HG03025 (cell line): ENCODE results near the gene RFNG.

Experiments
- ATAC-seq: cut with Tn5 transposase; IDR thresholded peaks from one replicate; pipeline ENCODE4 v1.9.1; 2021; ENCODE audit warnings: mild to moderate bottlenecking, moderate library complexity; ENCODE audit not compliant: unreplicated experiment, low FRiP score

The RFNG gene

GRCh38 chr17:82060001-82060380 lies 8.4 kb upstream of the RFNG start:
- ATAC-seq, result no peak

- no peak for ATAC-seq
Measured at GRCh38 chr17:82059272-82060000, 7.8 kb upstream of the RFNG start.

GRCh38 chr17:82058855-82059249 lies 7.2 kb upstream of the RFNG start:
- ATAC-seq, result no peak

- no peak for ATAC-seq
Measured at GRCh38 chr17:82058230-82058854, 6.7 kb upstream of the RFNG start.

DNA sequence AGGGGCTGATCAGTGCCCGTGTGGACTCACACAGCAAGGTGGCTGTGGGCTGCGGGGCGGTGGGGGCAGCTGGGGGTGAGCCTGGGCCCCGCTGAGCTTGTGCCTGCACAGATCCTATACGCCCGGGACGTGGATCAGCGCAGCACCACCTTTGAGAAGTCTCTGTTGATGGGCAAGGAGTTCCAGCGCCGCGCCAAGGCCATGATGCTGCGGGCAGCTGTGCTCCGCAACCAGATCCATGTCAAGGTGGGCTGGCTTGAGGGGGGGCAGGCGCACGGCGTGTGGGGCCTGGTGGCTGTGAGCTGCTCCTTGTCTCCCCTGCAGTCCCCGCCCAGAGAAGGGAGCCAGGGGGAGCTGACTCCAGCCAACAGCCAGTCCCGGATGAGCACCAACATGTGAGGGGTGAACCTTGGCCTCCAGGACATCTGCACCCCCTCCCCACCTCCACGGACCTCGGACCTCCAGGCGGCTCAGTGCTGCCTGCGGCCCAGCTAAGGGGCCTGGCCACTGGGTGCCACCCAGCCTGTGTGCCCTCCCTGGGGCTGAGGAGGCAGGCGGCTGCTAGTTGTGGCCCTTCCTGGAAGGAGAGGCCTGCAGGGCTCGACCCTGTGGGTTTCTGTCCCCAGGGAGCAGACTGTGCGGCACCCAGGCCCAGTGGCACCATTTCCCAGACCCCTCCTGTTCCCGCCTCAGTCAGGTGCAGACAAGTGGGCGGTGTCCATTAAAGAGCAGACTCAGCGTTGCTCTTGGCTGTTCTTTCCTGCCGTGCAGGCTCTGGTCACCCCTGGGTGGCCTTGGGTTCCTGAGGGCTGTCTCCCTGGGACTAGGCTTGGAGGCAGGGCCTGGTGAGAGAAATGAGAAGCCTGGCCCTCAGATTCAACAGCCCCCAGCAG lies 5.4 kb upstream of the RFNG start:
- no peak for ATAC-seq

DNA sequence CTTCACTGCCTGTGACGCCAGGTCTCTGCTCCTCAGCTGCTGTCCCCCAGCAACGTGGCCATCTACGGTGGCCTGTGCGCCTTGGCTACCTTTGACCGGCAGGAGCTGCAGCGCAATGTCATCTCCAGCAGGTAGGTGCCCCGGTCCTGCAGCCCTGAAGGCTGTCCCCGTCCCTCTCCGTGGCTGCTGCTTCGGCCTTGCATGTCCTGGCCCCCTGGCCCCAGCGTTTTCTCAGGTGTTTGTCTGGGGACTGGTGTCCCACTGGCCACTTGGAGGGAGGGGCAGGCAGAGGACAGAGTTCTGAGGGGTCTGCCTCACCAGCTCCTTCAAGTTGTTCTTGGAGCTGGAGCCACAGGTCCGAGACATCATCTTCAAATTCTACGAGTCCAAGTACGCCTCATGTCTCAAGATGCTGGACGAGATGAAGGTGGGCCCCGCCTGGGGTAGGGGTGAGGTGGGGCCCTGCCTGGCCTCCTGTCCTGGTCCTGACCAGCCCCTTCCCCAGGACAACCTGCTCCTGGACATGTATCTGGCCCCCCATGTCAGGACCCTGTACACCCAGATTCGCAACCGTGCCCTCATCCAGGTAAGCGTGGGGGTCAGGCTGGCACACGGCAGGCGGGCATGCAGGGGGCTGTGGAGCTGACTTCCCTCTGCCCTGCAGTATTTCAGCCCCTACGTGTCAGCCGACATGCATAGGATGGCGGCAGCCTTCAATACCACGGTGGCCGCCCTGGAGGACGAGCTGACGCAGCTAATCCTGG lies 4.5 kb upstream of the RFNG start:
- ATAC-seq, result no peak

DNA sequence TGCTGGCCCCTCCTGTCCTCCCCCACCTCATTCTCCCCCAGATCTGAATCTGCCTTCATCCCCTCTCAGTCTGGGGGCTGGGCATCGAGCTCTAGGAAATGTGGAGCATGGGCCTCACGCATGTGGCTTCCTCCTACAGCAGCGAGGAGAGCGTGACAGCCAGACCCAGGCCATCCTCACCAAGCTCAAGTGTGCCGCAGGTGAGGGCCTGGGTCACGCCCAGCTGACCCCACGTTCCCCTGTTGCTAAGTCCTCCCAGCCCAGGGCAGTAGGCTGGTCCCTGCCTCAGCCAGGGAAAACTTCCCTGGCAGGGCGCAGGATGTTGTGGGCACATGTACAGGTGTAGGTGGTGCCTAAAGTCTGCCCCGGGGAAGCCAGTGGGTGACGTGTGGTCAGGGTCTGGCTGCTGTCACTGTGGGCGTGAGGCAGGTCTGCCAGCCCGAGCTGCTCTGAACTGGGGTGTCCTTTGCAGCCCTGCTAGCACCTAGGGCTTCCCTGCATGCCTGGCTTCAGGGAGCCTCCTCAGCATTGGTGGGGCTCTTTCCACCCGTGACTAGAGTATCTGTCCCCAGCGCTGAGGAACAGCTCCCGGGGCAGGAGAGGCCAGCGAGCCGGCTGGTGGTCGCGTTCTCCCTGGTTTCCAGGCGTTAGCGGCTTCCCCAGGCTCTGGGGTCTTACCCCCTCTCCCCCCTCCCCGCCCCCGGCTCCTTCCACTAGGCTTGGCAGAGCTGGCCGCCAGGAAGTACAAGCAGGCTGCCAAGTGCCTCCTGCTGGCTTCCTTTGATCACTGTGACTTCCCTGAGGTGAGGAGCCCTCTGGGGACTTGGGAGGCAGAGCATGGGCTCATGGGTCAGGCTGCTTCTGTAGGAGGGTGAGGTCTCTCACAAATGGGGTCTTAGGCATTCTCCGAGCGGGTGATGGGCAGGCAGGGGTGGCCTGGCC lies 3.7 kb upstream of the RFNG start:
- no peak for ATAC-seq

- no peak for ATAC-seq
Measured at GRCh38 chr17:82054351-82055022, 2.9 kb upstream of the RFNG start.

GRCh38 chr17:82053556-82054263 lies 2.1 kb upstream of the RFNG start:
- no peak for ATAC-seq

DNA sequence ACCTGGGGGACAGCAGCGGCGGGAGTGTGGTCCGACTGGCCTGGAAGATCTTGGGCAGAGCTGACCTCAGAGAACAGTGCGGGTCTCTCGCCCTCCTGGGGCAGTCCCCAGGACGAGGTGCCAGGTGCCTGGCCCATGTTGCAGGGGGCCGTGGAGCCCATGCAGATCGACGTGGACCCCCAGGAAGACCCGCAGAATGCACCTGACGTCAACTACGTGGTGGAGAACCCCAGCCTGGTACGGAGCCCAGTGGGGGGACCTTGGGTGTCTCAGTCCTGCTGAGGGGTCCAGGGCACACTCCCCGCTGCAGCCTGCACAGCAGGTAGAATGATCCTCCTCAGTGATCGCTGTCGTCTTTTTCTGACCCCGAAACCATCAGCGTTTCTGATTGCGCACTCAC lies 1.5 kb upstream of the RFNG start:
- ATAC-seq, result no peak

DNA sequence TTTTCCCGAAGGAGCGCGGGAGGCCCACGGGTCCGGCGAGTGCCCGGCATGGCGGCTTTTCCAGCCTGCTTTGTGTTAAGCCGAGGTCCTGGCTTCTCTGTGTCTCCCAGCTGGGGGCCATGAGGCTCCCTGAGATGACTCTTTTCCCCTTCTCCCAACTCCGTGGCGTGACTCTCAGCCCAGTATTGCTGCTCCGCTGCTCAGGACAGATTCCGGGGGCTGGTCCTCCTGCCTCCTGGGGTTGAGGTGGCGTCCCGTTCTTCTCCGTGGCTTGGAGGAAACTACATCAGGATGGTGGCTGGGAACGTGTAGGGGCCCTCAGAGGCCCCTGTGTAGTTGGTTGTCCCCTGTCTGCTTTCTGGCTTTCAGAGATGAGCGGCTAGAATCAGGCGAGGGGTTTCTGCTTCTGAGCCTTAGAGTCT lies 1.0 kb upstream of the RFNG start:
- ATAC-seq, result no peak

GRCh38 chr17:82050761-82051641 lies 610 bp downstream of the RFNG start:
- no peak for ATAC-seq

- no peak for ATAC-seq
Measured at GRCh38 chr17:82050152-82050760, 1.4 kb downstream of the RFNG start.

GRCh38 chr17:82049521-82049971 lies 2.1 kb downstream of the RFNG start:
- ATAC-seq, result no peak

DNA sequence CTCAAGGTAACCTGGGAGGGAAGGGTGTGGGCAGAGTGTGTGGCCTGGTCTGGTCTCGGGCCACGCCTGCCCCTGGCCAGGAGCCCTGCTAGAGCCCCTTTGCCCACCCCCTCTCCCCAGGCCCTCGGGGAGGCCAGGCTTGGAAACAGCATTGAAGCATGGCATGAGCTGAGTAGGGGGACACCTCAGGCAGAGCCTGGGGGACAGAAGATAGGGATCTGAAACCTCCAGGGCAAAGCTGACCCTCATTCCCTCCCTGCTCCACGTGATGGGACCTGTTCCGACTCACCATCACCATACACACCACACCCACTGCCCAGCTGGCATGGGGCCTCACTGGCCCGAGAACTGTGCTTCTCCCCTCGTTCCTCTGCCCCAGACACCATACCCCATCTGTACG lies 2.5 kb downstream of the RFNG start:
- ATAC-seq, result no peak

GRCh38 chr17:82048571-82048971 lies 3.0 kb downstream of the RFNG start:
- no peak for ATAC-seq
